GM21576 (cell line): ENCODE measurements around the gene NTM.

Experiments used
- ATAC-seq: cut with Tn5 transposase; IDR thresholded peaks from one replicate; pipeline ENCODE4 v1.9.1; 2021; ENCODE audit warnings: mild to moderate bottlenecking, moderate library complexity; ENCODE audit not compliant: unreplicated experiment

Gene NTM

DNA sequence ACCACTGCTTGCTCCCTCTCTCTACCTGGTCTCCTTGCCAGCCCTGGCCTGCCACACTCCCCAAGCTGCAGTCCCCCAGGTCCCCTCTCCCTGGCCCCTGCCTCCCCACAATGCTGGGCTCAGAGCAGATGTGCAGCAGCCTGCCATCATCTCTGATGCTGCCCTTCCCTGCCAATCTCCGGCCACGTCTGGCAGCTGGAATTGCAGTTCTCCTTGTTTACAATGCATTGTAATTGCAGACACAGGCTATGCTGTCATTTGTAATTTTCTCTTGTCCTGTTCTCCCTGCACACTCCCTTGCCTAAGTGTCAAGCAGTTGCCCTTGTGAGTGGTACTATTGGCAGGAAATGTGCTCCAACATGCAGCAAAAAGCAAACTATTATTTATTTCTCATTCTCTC, 222.3 kb downstream of the NTM start:
- no peak for ATAC-seq

DNA sequence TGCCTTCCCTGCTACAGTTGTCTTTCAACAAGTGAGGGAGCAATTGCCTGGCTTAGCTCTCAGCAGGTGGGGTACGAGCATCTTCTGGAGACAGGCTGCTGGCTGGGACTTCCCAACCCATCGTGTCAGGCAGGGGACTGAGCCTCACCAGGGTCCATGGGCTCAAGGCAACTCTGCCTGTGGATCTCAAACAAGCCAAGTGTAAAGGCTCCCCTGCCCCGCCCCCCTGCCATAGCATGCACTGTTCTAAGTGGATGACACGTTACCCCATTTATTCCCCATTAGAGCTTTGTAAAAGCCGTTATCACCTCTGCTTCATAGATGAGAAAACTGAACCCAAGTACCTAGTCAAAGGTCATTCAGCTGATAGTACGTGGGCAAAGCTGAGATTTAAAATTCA, 222.9 kb downstream of the NTM start:
- ATAC-seq = no peak

DNA sequence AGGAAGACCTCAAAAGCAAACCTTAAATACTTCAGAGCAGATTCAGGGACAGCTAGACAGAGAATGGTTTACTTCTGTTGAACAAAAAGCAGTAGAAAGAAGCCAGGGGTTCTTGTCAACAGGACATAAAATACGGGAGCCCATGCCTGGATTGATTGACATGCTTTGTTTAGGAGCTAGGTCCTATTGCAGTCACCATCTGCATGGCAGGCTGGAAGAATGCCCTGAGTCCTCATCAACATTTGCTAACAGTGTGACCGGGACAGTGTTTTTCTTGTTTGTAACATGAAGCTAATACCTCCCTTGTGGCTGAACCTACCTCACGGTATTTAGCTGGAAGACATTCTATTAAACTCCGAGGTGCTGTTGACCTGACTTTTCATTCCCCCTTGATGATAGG, 225.4 kb downstream of the NTM start:
- ATAC-seq = no peak

DNA sequence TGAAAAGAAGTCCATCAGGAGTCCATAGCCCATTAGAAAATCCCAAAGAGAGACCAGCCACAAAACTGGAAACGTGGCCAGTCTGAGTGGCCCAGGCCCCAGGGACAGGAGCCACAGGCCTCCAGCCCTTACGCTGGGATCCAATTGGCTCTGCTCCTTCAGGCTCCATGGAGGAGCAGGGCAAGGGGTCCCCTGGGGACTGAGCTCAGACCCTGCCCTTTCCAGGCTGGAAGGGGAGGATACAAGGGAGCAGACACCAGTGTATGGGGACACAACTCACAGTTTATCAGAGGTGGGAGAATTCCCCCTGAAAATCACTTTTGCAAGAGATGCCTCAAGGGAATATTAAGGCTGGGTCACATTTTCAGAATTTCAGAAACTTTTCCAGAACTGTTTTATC, 227.5 kb downstream of the NTM start:
- no peak for ATAC-seq

DNA sequence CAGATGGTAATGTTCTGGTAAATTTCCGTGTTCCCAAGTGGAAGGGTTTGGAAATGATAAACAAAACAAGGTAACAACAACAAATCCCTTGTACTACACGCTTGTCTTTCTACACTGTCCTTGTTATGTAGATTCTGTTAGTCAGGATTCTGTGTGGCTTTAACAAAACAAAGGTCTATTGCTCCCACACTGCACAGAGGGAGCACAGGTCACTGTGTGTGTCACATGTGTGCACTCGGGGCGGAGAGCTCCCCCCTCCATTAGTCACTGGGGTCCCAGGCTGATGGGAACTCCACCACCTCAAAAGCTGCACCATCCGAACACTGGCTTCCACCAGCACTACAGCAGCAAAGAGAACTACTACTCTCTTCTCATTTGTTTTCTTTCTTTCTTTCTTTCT, 227.9 kb downstream of the NTM start:
- ATAC-seq = no peak

DNA sequence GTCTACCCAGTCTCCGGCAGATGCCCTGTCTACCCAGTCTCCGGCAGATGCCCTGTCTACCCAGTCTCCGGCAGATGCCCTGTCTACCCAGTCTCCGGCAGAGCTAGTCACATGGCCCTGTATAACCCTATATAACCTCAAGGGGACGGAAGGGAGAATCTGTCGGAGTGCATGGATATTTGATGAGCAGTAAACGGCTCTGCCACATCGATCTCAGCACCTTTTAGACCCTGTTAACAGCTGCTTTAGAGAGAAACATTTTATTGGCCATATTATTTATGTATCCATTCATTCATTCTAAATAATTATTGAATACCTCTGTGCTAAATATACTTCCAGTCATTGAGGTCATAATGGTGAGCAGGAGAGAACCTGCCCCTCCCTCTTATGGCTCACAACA, 228.9 kb downstream of the NTM start:
- ATAC-seq = no peak

DNA sequence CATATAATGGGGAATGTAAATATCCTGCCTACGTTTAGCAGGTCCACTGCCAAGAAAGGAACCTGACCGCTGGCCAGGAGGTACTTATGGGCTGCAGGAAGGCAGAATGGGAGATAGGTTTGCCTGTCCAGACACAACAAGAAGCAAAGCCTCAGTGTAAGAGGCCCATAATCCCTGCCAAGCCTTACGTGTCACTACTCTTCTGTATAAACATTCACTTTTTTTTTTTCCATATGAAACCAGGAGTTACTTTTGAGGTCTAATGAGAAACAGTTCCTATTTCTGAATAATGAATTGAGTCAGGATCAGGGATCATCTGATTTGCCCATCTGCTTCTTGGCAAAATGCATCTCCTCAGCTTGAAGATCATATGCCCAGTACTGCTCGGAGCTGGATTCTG, 230.2 kb downstream of the NTM start:
- ATAC-seq = no peak

DNA sequence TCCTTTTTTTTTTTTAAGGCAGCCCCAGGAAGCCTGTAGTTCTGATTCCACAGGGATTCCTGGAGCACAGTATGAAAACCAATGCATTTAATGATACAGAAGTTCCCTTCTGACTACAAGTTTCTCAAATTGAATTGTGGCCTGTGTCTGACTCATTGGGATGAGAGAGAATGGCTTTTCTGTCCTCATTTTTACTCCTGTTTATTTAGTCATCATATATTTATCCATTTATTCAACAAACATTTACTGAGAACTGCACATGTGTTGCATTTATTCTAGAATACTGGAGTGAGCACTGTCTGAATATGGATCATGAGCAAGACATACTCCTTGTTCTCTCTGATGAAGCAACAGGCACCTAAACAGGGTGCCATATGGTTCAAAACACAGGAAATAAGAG, 231.2 kb downstream of the NTM start:
- ATAC-seq = no peak

DNA sequence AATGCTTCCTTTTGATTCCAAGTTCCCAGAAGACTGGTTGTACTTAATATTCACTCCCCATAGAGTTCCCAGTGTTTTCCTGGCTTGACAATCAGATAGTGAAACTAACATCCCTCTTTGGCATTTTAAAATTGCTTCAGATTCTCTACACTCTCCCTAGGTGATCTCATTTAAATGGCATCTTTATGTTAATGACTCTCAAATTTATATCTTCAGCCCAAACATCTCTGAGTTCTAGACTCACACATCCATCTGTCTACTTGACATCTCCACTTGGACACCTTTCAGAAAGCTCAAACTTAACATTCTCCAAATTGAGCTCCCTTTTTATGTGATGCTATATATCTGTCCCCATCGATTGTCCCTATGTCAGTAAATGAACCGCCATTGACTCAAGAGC, 232.0 kb downstream of the NTM start:
- ATAC-seq = no peak

DNA sequence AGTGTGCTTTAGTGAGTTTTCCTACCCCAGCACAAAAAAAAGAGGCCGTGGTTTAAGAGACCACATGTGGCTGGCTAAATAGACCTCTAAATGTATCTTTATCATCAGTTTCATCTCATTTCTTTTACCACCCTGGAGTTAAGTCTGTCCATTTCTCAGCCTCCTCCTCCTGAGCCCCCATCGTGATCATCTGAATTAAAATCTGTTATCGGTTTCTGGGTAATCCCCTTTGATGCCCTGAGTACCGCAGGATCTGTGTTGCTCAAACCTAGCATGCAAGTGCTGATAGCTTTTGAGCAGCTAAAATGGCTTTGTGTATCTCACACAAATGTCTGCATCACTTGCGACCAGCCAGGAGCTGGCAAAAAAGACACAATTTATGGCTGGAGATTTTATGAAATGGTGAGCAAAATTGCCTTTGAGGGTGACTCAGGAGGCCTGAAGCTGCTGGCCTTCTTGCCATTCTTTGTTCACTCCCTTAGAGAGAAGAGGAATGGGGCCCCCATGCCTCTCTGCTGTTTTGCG, 236.5 kb downstream of the NTM start:
- ATAC-seq = no peak

DNA sequence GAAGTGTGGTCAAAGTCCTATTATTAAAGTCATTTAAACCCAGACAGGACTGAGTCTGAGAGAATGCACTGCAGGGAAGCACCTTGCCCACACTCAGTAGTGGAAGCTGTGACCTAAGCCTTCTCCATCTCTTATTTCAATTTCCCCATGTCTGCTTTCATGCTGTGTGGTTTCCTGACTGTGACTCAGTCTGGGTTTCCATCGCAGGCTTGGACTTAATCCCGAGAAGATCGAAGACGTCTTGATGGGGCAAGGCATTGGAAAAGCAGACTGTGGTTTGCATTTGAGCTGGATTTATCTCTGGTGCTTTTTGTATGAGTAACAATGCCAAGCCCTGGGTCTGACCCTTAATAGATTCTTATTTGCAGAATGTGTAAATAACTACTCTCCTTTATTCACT, 238.9 kb downstream of the NTM start:
- no peak for ATAC-seq

DNA sequence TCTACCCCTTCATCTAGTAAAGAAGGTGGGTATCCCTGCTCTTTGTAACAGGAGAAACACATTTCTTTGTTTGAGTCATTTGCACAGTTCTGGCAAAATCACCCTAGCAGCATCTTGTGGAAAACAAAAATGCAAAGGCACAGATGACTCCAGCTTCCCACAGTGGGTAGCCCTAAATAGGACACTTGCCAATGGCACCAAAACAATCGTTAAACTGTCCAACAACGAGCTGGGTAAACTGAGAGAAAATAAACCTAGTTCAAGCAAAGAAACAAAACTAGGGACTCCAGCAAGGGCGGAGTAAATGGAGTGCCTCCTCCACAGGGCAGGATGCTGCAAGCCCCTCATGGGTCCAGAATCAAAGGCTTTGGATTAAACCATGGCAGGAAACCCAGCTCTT, 239.5 kb downstream of the NTM start:
- ATAC-seq = no peak

DNA sequence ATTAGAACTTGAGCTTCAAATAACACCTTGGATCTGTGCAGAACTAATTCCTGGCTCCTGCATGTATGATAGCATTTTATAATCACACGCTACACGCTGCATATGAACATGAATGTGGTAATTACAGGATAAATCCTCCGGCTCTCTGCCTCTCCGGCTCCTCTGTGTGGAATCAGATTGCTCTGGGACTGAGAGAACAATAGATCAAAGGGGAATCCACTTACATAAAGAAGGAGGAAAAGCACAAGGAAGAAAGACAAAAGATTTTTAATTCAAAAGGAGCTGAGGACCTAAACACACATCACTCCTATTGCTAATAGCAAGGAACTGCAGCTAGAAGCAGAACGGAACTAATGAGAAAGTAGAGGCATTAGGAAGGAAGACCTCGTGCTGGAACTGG, 240.9 kb downstream of the NTM start:
- no peak for ATAC-seq

DNA sequence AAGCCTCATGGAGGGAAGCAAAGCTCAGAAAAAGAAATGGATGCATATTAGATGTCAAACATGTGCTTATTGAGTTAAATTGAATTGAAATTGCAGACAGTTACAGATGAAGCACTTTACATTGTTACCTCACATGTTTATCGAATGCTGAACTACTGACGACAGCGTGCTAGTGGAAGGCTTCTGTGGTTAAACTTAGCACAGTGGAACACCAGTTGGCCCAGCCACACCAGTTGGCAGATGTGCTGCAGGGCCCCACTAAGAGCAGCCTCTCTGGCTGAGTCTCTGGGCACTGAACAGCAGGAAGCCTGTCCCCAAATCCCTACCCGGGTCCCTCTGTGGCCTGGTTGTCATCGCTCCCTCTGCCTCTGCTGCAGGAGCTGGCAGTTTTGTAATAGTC, 242.1 kb downstream of the NTM start:
- ATAC-seq = no peak

DNA sequence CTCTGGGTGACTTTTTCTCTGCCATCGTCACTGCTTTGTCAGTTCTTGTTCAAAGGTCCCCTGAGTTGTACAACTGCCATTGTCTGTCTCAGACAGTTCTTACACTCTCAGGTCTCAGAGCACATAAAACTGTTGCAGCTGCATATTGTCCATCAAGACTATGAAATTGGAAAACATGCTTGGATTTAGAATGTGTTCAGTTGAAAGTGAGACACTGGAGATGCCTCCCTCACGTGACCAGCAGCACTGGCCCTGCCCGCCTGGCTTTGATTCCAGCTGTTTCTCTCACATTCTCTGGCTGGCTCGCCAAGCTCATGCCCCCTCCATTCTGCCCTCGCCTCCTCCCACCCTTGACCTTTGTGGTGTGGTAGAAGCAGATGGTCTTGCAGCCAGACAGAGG, 244.2 kb downstream of the NTM start:
- ATAC-seq = no peak

DNA sequence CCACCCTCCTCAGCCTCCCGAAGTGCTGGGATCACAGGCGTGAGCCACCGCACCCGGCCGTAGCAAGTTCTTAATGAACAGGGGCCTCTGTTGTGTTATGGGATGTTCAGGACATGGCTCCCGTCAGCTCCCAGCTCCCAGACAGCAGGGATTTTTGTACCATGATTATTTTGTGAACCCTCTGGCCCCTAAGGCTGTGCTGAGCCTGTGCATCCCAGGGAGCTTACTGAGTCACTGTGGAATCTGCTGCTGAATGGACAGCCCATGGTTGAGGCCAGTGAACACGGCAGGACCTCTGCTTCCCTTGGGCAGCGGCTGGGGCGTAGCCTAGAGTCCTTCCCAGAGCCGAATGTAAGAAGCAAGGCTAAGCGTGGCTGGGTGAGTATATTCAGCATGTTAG, 245.2 kb downstream of the NTM start:
- no peak for ATAC-seq

DNA sequence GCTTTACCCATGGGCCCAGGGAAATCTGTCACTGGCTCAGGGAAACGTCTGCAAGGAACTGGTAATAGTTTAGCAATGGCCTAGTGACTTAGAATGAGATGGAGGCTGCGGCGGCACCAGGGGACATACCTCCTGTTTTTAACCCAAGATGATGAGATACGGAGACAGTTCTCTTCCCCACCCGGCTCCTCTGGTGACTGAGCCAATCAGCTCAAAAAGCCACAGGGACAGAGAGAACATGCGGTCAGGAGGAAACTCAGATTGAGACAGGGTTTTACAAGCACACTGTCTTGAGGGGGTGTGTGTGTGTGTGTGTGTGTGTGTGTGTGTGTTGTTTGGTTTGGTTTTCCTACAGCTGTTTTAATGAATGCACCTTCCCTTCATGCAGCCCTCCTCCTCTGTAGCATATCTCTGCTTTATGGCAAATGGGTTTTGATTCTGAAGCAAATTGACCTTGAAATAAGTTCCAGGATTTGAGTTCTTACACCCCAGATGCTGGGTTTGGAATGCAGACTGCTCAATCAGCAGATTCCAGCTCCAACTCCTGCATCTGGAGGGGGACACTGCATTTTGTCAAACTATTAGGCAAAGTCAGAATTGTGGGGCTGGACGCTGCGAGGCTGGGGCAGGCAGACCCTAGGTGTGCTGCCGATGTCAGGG, 246.2 kb downstream of the NTM start:
- no peak for ATAC-seq

DNA sequence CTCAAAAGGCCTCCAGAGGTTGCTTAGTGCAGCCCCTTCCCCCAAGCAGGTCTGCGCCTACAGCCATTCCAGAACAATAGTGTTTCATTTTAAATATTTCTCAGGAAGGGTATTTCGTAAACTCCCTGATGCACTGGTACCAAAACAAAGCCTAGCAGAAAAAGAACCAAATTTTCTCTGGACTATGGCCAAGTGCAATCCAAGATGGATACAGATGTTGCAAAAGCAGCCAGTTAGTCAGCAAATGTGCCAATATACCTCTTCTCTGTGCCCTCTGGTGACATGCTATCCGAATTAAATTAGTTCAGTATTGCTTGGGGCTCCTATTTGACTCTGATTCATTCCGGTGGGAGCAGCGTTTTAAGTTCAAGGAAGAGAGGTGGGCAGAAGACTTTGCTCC, 247.8 kb downstream of the NTM start:
- ATAC-seq = no peak

DNA sequence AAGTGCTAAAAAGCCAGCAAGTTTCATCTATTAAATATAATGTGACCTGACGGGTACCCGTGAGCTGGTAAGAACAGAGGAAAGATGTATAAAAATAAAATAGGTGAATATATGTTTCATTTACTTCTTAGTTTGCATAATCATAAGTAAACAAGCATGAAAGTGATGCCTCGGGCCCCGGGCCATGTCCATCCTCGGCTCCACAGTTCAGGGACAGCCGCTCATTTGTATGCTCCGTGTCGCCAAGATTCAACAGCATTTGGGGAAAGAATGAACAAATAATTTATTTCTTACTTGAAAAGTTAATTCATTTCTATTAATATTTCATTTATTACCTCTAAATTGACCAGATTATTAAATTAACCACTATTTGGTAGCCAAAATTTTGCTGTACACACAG, 251.8 kb downstream of the NTM start:
- no peak for ATAC-seq

DNA sequence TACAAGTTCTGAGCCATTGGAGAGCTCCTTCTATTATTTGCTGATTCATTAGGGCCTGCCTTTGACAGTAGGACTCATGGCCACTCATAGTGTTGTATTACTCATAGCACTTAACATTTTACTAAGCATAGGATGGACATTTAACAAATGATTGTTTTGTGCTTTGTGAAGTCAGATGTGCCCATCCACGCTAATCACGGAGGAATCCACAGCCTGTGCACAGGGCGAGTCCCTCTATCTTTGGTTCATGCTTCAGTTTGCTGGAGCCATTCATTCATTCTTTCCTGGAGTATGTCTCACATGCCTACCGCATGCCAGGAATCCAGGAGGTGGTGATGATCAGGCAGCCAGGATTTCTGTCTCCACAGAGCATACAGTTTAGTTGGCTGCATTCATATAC, 254.1 kb downstream of the NTM start:
- no peak for ATAC-seq

DNA sequence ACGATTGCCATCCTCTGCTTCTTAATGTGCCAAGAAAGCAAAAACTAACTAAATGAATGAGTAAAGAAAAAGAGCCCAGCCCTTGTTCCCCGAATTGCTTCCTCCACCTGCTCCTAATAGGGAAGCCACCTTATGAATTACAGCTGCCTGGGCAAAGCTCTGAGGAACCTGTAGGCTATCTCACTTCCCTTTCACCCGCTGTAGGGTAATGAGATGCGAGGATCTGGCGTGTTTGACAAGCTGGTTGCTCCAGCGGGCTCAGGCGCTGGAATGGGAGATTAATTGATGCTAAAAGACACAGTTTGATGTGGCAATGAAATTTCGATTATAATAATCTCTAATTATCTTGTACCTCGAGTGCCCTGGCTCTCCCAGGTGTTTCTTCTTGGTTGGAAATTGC, 256.4 kb downstream of the NTM start:
- ATAC-seq = no peak

DNA sequence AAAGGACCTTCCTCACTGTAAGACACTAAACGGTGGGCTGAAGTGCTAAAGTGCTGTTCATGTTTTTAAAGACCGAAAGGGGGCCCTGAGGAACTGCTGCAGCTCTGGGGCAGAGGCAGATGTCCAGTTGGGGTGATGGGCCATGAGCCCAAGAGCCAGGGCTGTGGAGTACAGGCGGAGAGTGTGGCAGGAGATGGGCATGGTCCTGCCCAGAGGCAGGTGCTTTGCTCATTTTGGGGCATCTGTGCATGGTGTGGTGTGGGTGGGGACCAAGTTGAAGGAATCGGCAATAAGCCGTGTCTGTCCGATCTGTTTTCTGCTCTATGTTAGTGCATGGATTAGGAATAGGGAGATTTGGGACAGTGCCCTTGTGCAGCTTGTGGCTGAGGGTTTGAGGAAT, 258.3 kb downstream of the NTM start:
- ATAC-seq = no peak

DNA sequence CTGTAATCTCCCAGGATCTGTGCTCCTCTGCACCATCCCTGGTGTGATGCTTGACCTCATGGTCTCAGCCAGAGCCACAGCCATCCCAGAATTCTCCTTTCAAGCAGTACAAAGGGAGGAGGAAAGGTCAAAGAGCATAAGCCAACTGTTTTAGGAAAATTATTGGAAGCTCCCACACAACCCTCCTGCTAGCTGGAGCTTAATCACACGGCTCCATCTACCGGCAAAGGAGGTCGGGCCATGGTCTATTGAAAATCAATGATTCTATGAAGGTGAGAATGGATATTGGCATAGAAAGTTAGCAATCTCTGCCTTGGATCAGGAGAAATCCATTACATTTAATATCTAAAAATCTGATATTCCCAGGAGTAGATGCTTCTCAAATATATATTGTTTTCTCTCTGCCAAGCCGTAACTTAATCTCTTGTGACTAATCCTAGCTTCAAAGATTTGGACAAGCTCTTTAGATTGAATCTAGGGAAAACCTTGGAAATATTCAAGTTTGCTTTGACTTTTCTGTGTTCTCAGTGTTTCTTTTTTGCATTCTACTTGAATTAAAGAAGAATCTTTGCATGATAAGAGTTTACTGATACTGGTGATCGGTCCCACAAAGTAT, 259.6 kb downstream of the NTM start:
- no peak for ATAC-seq
